ENCODE results near the gene MAN1A2. TPM values are rescaled to one million over a fixed set of nuclear protein-coding genes. Genes with fewer than 3 reads are reported as not detected.

MAN1A2 gene
- total RNA-seq, 1 donor from 2014 or later, result 23.9 TPM

DNA sequence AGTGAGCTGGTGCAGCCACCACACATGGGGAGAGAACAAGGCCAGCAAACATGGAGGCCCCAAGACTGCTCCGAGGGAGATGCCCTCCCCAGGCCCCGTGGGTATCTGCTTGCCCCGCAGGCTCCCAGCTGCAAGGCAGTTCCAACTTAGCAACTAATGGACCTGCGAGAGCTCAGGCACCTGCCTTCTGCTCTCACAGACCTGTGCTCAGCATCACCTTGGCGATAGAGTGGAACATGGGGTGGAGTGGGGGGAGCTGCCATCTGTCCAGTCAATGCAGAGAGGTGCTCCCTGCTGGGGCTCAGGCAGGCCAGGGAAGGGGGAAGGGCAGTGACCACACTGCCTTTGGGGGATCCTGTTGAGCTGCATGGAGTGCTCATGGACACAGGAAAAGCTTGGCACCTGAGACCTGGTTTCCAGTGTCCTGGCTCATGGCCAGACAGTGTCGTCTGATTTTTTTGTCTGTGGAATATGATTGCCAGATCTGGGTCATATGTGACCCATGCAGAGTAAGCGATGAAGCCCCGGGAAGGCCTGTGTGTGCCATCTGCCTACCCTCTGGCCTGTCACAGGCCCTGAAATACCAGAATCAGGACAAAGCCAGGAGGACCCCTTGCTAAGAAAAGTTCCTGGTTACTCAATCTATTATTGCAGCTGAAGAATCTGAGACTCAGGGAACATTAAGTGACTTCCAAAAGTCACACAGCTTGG lies 198.7 kb downstream of the MAN1A2 start:
- intact Hi-C loops (cut with micrococcal nuclease), result no loop called here
- Mint-ChIP-seq H3K4me1 (peaks cover 4% of the 10 kb centered on the region), H3K4me3 (no peak overlapping the region), H3K27me3 (peaks cover 12% of the 10 kb centered on the region), H3K9me3 (no peaks in the 10 kb centered on the region), H3K36me3 (ENCODE audit: low read depth) (no peaks in the 10 kb centered on the region), H3K27ac (no peak overlapping the region)
- DNase-seq, result no peak

DNA sequence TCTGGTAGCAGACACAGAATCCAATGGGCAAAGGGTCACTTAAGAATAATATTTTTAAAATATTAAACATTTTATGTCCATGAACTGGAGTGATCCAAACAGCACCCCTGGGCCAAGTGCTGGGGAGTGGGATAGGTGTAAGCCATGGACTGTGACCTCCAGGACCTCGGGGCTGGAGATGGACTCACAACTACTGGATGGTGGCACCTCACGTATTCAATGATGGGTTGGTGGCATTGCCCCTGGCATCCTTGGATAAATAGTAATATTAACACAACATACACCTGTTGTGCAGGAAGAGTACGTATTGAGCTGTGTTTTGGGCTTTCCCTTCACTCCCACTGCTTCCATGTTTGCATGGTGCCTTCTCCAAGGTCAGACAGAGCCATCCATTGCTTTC lies 199.3 kb downstream of the MAN1A2 start:
- peaks cover 12% of the 10 kb centered on the region for H3K27me3 Mint-ChIP-seq

DNA sequence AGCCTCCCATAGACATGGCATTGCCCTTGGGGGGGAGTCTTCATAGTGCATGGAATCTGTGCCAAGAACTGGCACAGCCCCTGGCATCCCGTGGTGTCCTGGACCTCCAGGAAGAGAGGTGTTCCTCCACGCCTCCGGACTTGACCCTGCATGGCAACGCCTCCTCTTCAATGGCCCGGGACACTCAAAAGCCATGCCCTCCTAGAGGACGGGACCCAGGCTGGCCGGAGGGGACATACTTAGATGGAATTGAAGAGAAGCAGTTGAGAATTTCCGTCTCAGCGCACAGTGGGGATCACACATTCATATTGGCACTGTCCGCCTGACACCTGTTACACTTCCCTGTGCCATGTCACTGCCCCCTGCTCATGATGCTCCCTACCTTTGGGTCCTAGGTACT lies 200.2 kb downstream of the MAN1A2 start:
- Mint-ChIP-seq H3K27me3 (peaks cover 12% of the 10 kb centered on the region), H3K4me1 (peaks cover 6% of the 10 kb centered on the region), H3K4me3 (no peak overlapping the region), H3K36me3 (ENCODE audit: low read depth) (no peaks in the 10 kb centered on the region), H3K27ac (no peak overlapping the region), H3K9me3 (no peaks in the 10 kb centered on the region)
- intact Hi-C loops (cut with micrococcal nuclease), result no loop called here
- DNase-seq, result no peak

More for the DNA sequence above, 199.3 kb downstream of the MAN1A2 start:
- DNase-seq, result no peak
- intact Hi-C loops (cut with micrococcal nuclease), result no loop called here
- H3K36me3 Mint-ChIP-seq (ENCODE audit: low read depth), result no peaks in the 10 kb centered on the region
- no peak overlapping the region for H3K4me3 Mint-ChIP-seq
- H3K27ac Mint-ChIP-seq, result no peak overlapping the region
- peaks cover 4% of the 10 kb centered on the region for H3K4me1 Mint-ChIP-seq
- H3K9me3 Mint-ChIP-seq, result no peaks in the 10 kb centered on the region

DNA sequence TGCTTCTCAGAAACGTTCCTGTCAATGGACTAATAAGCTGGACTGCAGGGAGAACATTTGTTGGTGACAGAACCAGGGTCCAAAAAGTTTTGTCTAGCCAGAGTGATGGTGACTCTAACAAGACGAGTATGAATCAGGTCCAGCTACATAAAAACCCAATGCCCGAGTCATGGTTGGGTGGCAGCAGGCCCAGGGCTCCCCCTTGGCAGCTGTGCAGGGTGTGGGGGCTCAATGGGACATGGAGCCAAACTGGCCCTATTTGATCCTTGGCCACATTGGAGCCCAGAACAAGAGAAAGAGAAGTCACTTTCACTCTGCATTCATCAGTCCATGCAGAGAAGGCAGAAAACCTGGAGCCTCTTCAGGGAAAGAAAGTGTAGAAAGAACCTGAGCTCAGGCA lies 200.7 kb downstream of the MAN1A2 start:
- intact Hi-C loops (cut with micrococcal nuclease), result no loop called here
- H3K9me3 Mint-ChIP-seq, result no peaks in the 10 kb centered on the region
- no peaks in the 10 kb centered on the region for H3K36me3 Mint-ChIP-seq (ENCODE audit: low read depth)
- H3K4me3 Mint-ChIP-seq, result no peak overlapping the region
- peaks cover 12% of the 10 kb centered on the region for H3K4me1 Mint-ChIP-seq
- H3K27me3 Mint-ChIP-seq, result peaks cover 12% of the 10 kb centered on the region
- no peak for DNase-seq
- H3K27ac Mint-ChIP-seq, result no peak overlapping the region

DNA sequence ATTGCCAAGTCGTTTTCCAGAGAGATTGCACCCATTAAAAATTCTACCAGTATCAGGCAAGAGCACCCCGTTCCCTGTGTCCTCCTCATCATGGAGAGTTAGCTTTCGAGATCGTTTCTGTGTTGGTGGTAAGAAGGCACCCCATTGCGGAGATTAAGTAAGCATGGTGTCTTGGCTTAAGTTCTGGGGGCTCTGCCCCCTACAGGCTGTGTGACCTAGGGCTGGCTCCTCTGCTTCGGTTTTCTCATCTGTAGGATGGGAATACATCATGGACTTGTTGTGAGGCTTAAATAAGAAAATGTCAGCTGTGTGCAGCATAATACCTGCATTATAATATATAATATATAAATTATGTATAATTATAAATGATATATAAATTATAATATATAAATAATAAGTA lies 201.8 kb downstream of the MAN1A2 start:
- H3K4me3 Mint-ChIP-seq, result no peak overlapping the region

DNA sequence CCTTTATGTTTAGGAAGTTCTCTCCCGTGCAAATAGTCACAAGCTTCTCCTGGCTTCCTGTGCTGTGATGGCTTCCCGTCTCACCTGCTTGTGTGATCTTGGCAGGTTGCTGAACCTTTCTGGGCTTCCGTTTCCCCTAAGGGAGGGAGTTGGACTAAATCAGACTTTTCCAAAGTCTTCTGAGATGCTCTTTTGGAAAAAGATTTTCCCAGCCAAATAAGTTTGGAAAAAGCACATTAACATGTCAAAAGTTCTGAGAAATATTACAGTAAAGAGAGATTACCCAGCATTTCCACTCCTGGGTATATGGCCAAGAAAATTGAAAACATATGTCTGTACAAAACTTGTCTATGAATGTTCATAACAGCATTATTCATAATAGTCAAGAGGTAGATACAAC lies 202.6 kb downstream of the MAN1A2 start:
- Mint-ChIP-seq H3K36me3 (ENCODE audit: low read depth) (no peaks in the 10 kb centered on the region), H3K4me1 (peaks cover 17% of the 10 kb centered on the region), H3K27ac (no peak overlapping the region), H3K27me3 (peaks cover 7% of the 10 kb centered on the region), H3K9me3 (no peaks in the 10 kb centered on the region), H3K4me3 (no peak overlapping the region)
- intact Hi-C loops (cut with micrococcal nuclease), result no loop called here
- DNase-seq, result no peak

More for the DNA sequence above, 201.8 kb downstream of the MAN1A2 start:
- H3K27ac Mint-ChIP-seq, result no peak overlapping the region
- H3K36me3 Mint-ChIP-seq (ENCODE audit: low read depth), result no peaks in the 10 kb centered on the region
- H3K9me3 Mint-ChIP-seq, result no peaks in the 10 kb centered on the region
- intact Hi-C loops (cut with micrococcal nuclease), result no loop called here
- H3K27me3 Mint-ChIP-seq, result peaks cover 9% of the 10 kb centered on the region
- DNase-seq, result no peak
- peaks cover 16% of the 10 kb centered on the region for H3K4me1 Mint-ChIP-seq

DNA sequence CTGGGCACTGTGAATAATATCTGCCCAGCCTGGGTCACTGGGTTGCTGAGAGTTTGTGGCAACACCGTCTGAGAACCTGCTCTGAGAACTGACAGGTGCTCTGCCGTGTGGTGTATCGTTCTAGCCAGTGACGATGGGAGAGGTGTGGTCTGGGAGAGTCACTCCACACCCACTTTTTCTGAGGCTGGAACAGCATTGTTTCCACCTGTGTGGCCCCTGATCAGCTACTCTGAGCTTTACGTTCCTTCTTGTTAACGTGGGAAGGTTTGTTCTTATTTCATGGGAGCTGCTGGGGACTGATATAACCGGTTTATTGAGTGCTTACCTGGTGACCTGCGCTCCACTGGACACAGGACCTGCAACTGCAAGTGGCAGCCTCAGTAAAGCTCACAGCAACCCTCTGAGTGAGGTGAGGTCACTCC lies 203.8 kb downstream of the MAN1A2 start:
- H3K27ac Mint-ChIP-seq, result no peak overlapping the region
- intact Hi-C loops (cut with micrococcal nuclease), result no loop called here
- no peak overlapping the region for H3K4me3 Mint-ChIP-seq
- peaks cover 7% of the 10 kb centered on the region for H3K27me3 Mint-ChIP-seq
- no peak for DNase-seq
- peaks cover 17% of the 10 kb centered on the region for H3K4me1 Mint-ChIP-seq
- H3K9me3 Mint-ChIP-seq, result no peaks in the 10 kb centered on the region
- no peaks in the 10 kb centered on the region for H3K36me3 Mint-ChIP-seq (ENCODE audit: low read depth)

DNA sequence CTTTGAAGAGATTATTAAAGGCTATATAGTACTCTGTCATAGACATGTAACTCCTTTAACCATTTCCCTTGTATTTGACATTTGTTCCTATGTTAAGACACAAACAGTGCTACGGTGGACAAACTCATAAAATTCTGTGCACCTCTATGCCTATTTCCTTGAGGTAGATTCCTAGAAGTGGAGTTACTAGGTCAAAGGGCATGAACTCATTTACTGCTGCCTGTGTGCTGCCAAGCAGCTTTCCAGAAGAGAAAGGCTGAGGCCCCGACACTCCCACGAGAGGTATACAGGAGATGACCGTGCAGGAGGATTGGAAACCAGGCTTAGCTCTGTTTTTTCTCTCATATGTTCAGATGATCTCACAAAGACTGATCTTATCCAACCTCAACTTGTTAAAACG lies 204.2 kb downstream of the MAN1A2 start:
- H3K4me1 Mint-ChIP-seq, result peaks cover 17% of the 10 kb centered on the region
- no peak for DNase-seq
- no peak overlapping the region for H3K4me3 Mint-ChIP-seq
- no peak overlapping the region for H3K27ac Mint-ChIP-seq
- no peaks in the 10 kb centered on the region for H3K9me3 Mint-ChIP-seq
- peaks cover 7% of the 10 kb centered on the region for H3K27me3 Mint-ChIP-seq
- no peaks in the 10 kb centered on the region for H3K36me3 Mint-ChIP-seq (ENCODE audit: low read depth)
- intact Hi-C loops (cut with micrococcal nuclease), result no loop called here

DNA sequence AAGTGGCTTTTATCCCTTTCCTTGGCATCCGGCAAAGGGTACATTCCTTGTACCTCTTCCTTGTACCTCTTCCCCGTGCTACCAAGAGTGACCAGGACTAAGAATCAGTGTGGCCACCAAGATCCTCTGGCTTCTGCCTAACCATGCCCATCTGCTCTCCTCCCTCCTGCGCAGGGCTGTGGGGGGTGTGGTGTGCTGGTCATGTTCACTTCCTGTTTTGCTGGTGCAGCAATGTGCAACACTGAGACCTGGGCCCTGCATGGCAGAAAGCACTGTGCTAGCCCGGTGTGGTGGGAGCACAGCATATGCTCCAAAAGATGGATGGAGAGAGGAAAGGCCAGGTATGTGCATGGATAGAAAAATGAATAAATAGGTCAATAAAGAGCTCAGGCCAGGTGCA lies 205.3 kb downstream of the MAN1A2 start:
- Mint-ChIP-seq H3K36me3 (ENCODE audit: low read depth) (no peaks in the 10 kb centered on the region), H3K27ac (no peak overlapping the region), H3K4me3 (peak overlapping the region; percentile 2), H3K9me3 (no peaks in the 10 kb centered on the region), H3K4me1 (peaks cover 17% of the 10 kb centered on the region), H3K27me3 (peaks cover 7% of the 10 kb centered on the region)
- intact Hi-C loops (cut with micrococcal nuclease), result no loop called here
- DNase-seq, result peak; percentile 77

DNA sequence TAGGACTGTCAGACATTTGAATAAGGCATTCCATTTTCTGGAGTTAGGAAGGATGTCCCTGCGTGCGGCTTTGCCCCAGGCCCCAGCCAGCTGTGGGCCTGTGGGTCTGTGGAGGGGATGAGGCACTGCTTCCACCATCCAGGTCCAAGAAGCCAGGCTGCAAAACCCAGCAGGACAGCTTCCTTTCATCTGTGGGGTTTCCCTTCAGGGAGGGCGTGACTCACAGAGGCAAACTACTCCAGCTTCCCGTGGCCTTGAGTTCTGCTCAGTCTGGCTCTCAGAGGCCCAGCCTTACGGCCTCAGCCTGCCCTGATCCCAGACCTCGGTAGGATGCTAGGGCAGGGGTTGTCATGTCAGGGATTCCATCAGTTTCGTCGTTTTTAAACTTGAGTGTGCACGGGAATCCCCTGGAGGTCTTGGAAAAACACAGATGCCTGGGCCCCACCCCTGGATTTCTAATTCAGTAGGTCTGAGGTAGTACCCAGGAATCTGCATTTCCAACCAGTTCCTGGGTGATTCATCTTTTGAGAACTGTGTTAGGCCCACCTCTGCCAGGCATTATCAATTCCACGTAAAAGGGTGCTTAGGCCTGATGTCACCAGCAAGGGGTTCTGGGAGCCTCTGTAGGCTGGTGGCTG lies 206.3 kb downstream of the MAN1A2 start:
- H3K4me1 Mint-ChIP-seq, result peaks cover 17% of the 10 kb centered on the region
- DNase-seq, result peak; percentile 68
- H3K27me3 Mint-ChIP-seq, result peaks cover 7% of the 10 kb centered on the region
- intact Hi-C loops (cut with micrococcal nuclease), result no loop called here
- H3K27ac Mint-ChIP-seq, result peak overlapping the region; percentile 6
- H3K36me3 Mint-ChIP-seq (ENCODE audit: low read depth), result no peaks in the 10 kb centered on the region
- no peaks in the 10 kb centered on the region for H3K9me3 Mint-ChIP-seq
- H3K4me3 Mint-ChIP-seq, result no peak overlapping the region

DNA sequence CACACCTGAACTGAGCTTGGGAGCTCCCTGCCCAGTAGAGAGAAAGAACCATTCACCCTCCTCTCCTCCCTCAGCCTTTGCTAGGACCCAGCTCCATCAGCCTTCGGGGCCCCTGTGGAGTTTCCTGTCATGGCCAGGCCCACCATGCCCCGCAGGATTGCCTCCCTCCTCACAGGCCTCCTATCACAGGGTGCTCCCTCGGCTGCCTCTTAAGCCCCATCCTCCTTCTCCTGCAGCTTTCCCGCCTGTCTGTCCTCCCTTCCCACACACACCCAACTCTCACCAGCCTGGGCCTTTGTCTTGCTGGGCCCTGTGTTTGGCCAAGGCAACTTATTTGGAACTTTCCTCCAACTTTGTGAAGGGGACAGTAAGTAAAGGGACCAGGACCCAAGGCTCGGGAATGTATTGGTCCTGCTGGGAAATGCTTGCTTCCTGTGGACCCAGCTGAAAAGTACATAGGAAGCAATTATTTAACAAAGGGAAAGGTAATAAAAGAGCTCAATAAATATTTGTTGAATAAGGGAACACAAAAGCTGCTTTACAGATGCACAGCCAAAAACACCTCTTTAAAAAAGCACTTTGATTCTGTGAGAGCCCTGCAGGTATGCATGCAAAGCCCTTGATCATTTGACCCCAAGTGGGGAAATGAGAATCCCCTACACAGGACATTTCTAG lies 207.0 kb downstream of the MAN1A2 start:
- Mint-ChIP-seq H3K9me3 (no peaks in the 10 kb centered on the region), H3K4me1 (peaks cover 17% of the 10 kb centered on the region), H3K27ac (peak overlapping the region; percentile 6), H3K27me3 (peaks cover 5% of the 10 kb centered on the region), H3K4me3 (no peak overlapping the region), H3K36me3 (ENCODE audit: low read depth) (no peaks in the 10 kb centered on the region)
- no peak for DNase-seq
- intact Hi-C loops (cut with micrococcal nuclease), result no loop called here

DNA sequence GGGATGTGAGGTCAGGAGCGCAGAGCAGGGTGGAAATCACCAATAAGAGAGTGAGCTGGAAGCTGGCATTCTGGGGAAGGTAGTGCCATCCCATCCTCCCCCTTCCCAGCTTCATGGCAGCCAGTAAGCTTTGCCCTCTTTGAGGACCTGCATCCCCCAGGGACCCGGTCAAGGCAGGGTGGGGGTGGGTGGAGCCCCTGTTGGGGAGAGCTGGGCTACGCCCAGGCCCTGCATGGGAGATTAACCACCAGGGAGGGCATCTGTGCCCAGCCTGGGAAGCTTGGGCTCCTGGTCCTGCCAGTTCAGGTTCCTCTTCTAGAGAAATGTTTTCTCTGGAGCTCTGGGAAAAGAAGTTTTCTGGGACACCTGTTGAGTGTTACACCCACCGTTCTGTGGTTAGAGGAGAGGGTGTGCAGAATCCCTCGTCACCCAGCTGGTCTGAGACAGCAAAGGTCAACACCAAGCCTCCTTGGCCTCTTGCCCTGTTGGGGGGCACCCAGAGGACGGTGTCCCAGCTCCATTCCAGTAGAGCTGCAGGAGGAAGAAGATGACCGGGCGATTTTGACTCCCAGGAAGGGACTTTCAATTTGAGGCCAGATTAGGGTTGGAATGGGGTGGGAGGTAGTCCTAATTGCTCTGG lies 208.5 kb downstream of the MAN1A2 start:
- Mint-ChIP-seq H3K27ac (no peak overlapping the region), H3K4me3 (no peak overlapping the region), H3K36me3 (ENCODE audit: low read depth) (no peaks in the 10 kb centered on the region), H3K9me3 (no peaks in the 10 kb centered on the region), H3K27me3 (no peaks in the 10 kb centered on the region), H3K4me1 (peaks cover 14% of the 10 kb centered on the region)
- intact Hi-C loops (cut with micrococcal nuclease), result no loop called here
- no peak for DNase-seq

DNA sequence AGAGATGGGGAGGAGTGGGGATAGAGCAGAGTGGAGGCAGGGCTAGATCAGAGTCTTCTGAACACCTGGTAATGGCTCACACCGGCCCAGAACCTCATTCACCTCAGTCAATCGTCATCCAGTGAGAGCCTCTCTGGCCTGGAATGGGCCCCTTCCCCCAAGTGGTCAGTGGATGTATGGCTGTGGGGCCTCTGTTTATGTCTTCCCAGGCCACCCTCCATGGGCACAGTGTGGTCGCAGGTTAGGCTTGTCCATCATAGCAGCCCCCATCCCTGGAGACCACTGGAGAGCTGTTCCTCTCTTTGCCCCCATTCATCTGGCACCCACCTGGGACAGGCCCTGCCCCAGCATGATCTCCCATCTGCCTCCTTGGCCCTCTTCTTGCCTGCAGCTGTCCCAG lies 209.0 kb downstream of the MAN1A2 start:
- H3K4me3 Mint-ChIP-seq, result no peak overlapping the region
- no peaks in the 10 kb centered on the region for H3K27me3 Mint-ChIP-seq
- no peaks in the 10 kb centered on the region for H3K9me3 Mint-ChIP-seq
- H3K27ac Mint-ChIP-seq, result no peak overlapping the region
- DNase-seq, result no peak
- no peaks in the 10 kb centered on the region for H3K36me3 Mint-ChIP-seq (ENCODE audit: low read depth)
- intact Hi-C loops (cut with micrococcal nuclease), result no loop called here
- H3K4me1 Mint-ChIP-seq, result peaks cover 14% of the 10 kb centered on the region

Measured in activated CD4-positive, alpha-beta T cell treated with anti-CD3 and anti-CD28 coated beads, Interleukin-2, amount 10 ng/mL, durations not matched to agents 24 days and 14 days (primary cell).